ENCODE measurements around the gene SLK.

The SLK gene

GRCh38 chr10:104036518-104037260 is 69.7 kb downstream of the SLK start:
- H3K4me1 ChIP-seq (ENCODE audit: insufficient read depth, low read length) = no peaks in the 10 kb centered on the region
- H3K9me3 ChIP-seq (ENCODE audit: low read length) = no peaks in the 10 kb centered on the region
- H3K9ac ChIP-seq (ENCODE audit: low read length) = no peak overlapping the region
- H3K4me3 ChIP-seq (ENCODE audit: low read depth in 1 of 2, low read length in 2 of 2) = no peak overlapping the region
- H3K27ac ChIP-seq (ENCODE audit: low read depth, low read length) = no peak overlapping the region
- H3K36me3 ChIP-seq (ENCODE audit: insufficient read depth, low read length) = peaks cover 3% of the 10 kb centered on the region
- H3K27me3 ChIP-seq (ENCODE audit: control insufficient read depth in 1 of 2, insufficient read depth in 2 of 2, low read length in 2 of 2) = no peaks in the 10 kb centered on the region

DNA sequence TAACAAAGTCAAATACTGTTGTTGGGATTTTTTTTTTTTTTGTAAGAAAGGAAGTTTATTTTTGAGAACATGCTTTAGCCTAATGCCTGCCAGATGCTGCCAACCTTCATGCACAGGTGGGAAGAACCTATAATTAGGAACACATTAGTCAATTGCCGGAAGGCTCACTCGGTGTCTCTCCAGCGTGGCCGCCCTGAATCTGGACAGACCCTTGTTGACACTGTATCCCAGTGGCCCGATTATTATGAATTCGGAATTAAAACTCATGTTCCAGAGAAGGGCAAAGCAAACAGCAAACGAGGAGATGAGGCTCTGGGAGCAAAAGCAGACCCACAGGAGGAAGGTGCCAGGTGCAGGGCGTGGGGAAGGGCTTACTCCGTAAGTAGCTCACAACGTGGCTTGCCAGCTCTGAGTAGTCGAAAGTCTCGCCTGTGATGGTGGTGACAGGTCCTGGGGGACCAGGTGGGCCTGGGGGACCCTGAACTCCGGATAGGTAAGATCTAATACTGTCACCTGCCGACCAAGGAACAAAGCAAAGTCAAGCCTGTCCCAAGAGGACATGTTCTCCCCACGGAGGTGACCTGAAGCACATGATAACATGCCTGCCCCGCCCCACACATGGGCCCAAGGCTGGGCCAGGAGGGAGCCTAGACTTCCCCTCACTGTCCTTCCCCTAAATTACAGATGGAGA is 70.5 kb downstream of the SLK start:
- Histone ChIP-seq H3K27ac (ENCODE audit: low read depth, low read length) (no peak overlapping the region), H3K9ac (ENCODE audit: low read length) (no peak overlapping the region), H3K9me3 (ENCODE audit: low read length) (no peaks in the 10 kb centered on the region), H3K4me3 (ENCODE audit: low read depth in 1 of 2, low read length in 2 of 2) (no peak overlapping the region), H3K36me3 (ENCODE audit: insufficient read depth, low read length) (peaks cover 1% of the 10 kb centered on the region), H3K27me3 (ENCODE audit: control insufficient read depth in 1 of 2, insufficient read depth in 2 of 2, low read length in 2 of 2) (no peaks in the 10 kb centered on the region), H3K4me1 (ENCODE audit: insufficient read depth, low read length) (no peaks in the 10 kb centered on the region)

GRCh38 chr10:104038537-104038936 is 71.6 kb downstream of the SLK start:
- no peak overlapping the region for H3K4me3 ChIP-seq (ENCODE audit: low read depth in 1 of 2, low read length in 2 of 2)
- H3K27me3 ChIP-seq (ENCODE audit: control insufficient read depth in 1 of 2, insufficient read depth in 2 of 2, low read length in 2 of 2) = no peaks in the 10 kb centered on the region

DNA sequence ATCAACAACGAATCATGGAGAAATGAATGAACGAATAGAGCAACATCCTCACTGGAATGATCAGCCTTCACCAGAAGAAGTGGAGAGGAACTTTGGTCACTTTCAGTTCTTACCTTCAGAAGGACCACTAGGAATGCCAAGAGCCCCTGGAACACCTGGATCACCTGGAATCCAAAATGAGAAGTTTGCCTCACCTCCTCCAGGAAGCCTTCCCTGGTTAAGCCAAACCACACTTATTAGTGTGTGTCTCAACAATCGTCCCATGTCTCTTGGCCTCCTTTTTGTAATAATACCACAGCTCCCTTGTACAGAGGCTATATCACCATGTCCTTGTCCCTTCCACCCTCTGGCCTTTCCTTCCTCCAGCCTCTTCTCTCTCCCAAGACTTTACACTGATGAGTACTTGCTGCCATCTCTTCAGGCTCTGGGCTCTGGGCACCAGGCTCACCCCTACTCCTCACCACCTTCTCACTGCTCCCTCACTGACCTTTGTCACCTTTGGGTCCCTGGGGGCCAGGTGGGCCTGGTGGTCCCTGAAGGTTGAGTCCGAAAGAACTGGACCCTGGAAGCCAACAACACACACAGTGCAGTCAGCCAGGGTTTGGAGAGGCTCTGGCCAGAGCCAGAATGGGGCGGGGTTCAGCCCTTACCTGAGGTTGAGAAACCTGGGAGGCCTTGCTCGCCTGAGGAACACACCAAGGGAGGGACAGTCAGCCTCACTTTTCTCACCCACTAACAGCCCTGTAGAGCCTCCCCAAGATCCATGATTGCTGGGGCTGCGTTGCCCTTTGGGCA is 72.2 kb downstream of the SLK start:
- no peaks in the 10 kb centered on the region for H3K27me3 ChIP-seq (ENCODE audit: control insufficient read depth in 1 of 2, insufficient read depth in 2 of 2, low read length in 2 of 2)
- H3K4me3 ChIP-seq (ENCODE audit: low read depth in 1 of 2, low read length in 2 of 2) = no peak overlapping the region
- H3K27ac ChIP-seq (ENCODE audit: low read depth, low read length) = no peak overlapping the region
- H3K4me1 ChIP-seq (ENCODE audit: insufficient read depth, low read length) = no peaks in the 10 kb centered on the region
- no peak overlapping the region for H3K9ac ChIP-seq (ENCODE audit: low read length)
- no peaks in the 10 kb centered on the region for H3K36me3 ChIP-seq (ENCODE audit: insufficient read depth, low read length)
- no peaks in the 10 kb centered on the region for H3K9me3 ChIP-seq (ENCODE audit: low read length)

More at GRCh38 chr10:104038537-104038936, 71.6 kb downstream of the SLK start:
- Histone ChIP-seq H3K36me3 (ENCODE audit: insufficient read depth, low read length) (no peaks in the 10 kb centered on the region), H3K27ac (ENCODE audit: low read depth, low read length) (no peak overlapping the region), H3K4me1 (ENCODE audit: insufficient read depth, low read length) (no peaks in the 10 kb centered on the region), H3K9me3 (ENCODE audit: low read length) (no peaks in the 10 kb centered on the region), H3K9ac (ENCODE audit: low read length) (no peak overlapping the region)

- no peak overlapping the region for H3K4me3 ChIP-seq (ENCODE audit: low read depth in 1 of 2, low read length in 2 of 2)
- no peak overlapping the region for H3K9ac ChIP-seq (ENCODE audit: low read length)
- H3K27ac ChIP-seq (ENCODE audit: low read depth, low read length) = no peak overlapping the region
- no peaks in the 10 kb centered on the region for H3K9me3 ChIP-seq (ENCODE audit: low read length)
- no peaks in the 10 kb centered on the region for H3K27me3 ChIP-seq (ENCODE audit: control insufficient read depth in 1 of 2, insufficient read depth in 2 of 2, low read length in 2 of 2)
- no peaks in the 10 kb centered on the region for H3K4me1 ChIP-seq (ENCODE audit: insufficient read depth, low read length)
- H3K36me3 ChIP-seq (ENCODE audit: insufficient read depth, low read length) = no peaks in the 10 kb centered on the region
Observed at GRCh38 chr10:104040382-104040781, 73.4 kb downstream of the SLK start.

GRCh38 chr10:104040862-104041789 is 74.2 kb downstream of the SLK start:
- Histone ChIP-seq H3K9ac (ENCODE audit: low read length) (no peak overlapping the region), H3K4me3 (ENCODE audit: low read depth in 1 of 2, low read length in 2 of 2) (no peak overlapping the region), H3K9me3 (ENCODE audit: low read length) (no peaks in the 10 kb centered on the region), H3K4me1 (ENCODE audit: insufficient read depth, low read length) (no peaks in the 10 kb centered on the region), H3K27me3 (ENCODE audit: control insufficient read depth in 1 of 2, insufficient read depth in 2 of 2, low read length in 2 of 2) (no peaks in the 10 kb centered on the region), H3K27ac (ENCODE audit: low read depth, low read length) (no peak overlapping the region), H3K36me3 (ENCODE audit: insufficient read depth, low read length) (no peaks in the 10 kb centered on the region)

GRCh38 chr10:104041891-104042535 is 75.1 kb downstream of the SLK start:
- Histone ChIP-seq H3K4me3 (ENCODE audit: low read depth in 1 of 2, low read length in 2 of 2) (no peak overlapping the region), H3K27ac (ENCODE audit: low read depth, low read length) (no peak overlapping the region), H3K9ac (ENCODE audit: low read length) (no peak overlapping the region), H3K36me3 (ENCODE audit: insufficient read depth, low read length) (no peaks in the 10 kb centered on the region), H3K9me3 (ENCODE audit: low read length) (no peaks in the 10 kb centered on the region), H3K4me1 (ENCODE audit: insufficient read depth, low read length) (no peaks in the 10 kb centered on the region), H3K27me3 (ENCODE audit: control insufficient read depth in 1 of 2, insufficient read depth in 2 of 2, low read length in 2 of 2) (no peaks in the 10 kb centered on the region)

- Histone ChIP-seq H3K36me3 (ENCODE audit: insufficient read depth, low read length) (no peaks in the 10 kb centered on the region), H3K9me3 (ENCODE audit: low read length) (no peaks in the 10 kb centered on the region), H3K4me1 (ENCODE audit: insufficient read depth, low read length) (no peaks in the 10 kb centered on the region), H3K9ac (ENCODE audit: low read length) (no peak overlapping the region), H3K4me3 (ENCODE audit: low read depth in 1 of 2, low read length in 2 of 2) (no peak overlapping the region), H3K27ac (ENCODE audit: low read depth, low read length) (no peak overlapping the region), H3K27me3 (ENCODE audit: control insufficient read depth in 1 of 2, insufficient read depth in 2 of 2, low read length in 2 of 2) (no peaks in the 10 kb centered on the region)
Observed at GRCh38 chr10:104043185-104043830, 76.4 kb downstream of the SLK start.

- no peaks in the 10 kb centered on the region for H3K4me1 ChIP-seq (ENCODE audit: insufficient read depth, low read length)
- no peak overlapping the region for H3K9ac ChIP-seq (ENCODE audit: low read length)
- H3K27me3 ChIP-seq (ENCODE audit: control insufficient read depth in 1 of 2, insufficient read depth in 2 of 2, low read length in 2 of 2) = no peaks in the 10 kb centered on the region
- no peaks in the 10 kb centered on the region for H3K9me3 ChIP-seq (ENCODE audit: low read length)
- H3K36me3 ChIP-seq (ENCODE audit: insufficient read depth, low read length) = no peaks in the 10 kb centered on the region
- no peak overlapping the region for H3K27ac ChIP-seq (ENCODE audit: low read depth, low read length)
- H3K4me3 ChIP-seq (ENCODE audit: low read depth in 1 of 2, low read length in 2 of 2) = no peak overlapping the region
Observed at GRCh38 chr10:104043854-104044253, 76.9 kb downstream of the SLK start.

All from muscle layer of colon (tissue), 2 donors.